Thyroid gland (tissue), 4 donors: ENCODE measurements around the gene TNIK.

Experiments used
- POLR2A ChIP-seq, 2 donors: fragments of 450-650 bp; IDR thresholded peaks; one replicate each; pipeline ENCODE4 v1.6.1; 2017; ENCODE audit warnings: antibody characterized with exemption in 2 of 2, mild to moderate bottlenecking in 2 of 2, moderate library complexity in 1 of 2
- TF ChIP-seq, protein P1 (sequence below), 6 experiments: fragments of 200-600 bp in 3 of 6; fragments of 450-650 bp in 3 of 6; sonication (generic) in 3 of 6; IDR thresholded peaks; one replicate each; pipeline ENCODE4 v1.5.1; 2016 to 2019; ENCODE audit warnings: antibody characterized with exemption in 6 of 6, mild to moderate bottlenecking in 2 of 6, inconsistent platforms in 1 of 6, moderate library complexity in 1 of 6

DNA sequence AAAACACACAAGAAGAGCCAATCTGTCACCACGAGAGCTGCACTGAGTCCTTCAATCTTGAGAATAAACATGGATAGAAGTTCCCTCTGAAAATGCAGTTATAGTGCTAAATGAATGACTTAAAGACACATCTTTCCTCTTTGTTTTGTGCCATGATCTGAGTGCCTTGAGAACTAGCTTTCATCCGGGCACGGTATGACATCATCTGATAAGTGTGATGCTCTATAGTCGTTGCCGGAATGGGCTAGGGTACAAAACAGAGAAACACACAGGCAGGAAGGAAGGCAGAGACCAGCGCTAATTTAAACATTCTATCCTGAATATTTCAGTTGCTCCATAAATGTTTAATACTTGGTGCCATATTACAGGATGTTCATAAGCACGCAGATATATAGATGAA, 146.5 kb downstream of the TNIK start:
- TF ChIP-seq, protein P1, sequence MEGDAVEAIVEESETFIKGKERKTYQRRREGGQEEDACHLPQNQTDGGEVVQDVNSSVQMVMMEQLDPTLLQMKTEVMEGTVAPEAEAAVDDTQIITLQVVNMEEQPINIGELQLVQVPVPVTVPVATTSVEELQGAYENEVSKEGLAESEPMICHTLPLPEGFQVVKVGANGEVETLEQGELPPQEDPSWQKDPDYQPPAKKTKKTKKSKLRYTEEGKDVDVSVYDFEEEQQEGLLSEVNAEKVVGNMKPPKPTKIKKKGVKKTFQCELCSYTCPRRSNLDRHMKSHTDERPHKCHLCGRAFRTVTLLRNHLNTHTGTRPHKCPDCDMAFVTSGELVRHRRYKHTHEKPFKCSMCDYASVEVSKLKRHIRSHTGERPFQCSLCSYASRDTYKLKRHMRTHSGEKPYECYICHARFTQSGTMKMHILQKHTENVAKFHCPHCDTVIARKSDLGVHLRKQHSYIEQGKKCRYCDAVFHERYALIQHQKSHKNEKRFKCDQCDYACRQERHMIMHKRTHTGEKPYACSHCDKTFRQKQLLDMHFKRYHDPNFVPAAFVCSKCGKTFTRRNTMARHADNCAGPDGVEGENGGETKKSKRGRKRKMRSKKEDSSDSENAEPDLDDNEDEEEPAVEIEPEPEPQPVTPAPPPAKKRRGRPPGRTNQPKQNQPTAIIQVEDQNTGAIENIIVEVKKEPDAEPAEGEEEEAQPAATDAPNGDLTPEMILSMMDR (IDR thresholded peaks at IDR 0.05): no peak
- no peak for TF ChIP-seq POLR2A (IDR thresholded peaks at IDR 0.05)
